Activated naive CD8-positive, alpha-beta T cell (primary cell): Measurements from ENCODE around the gene IWS1.
A peak's percentile ranks its signal among the peaks of the same experiment; 100 is the strongest.
"Not testable (repeated sequence)": the region's sequence is repeated elsewhere in the genome, so short reads cannot be mapped to it uniquely, and the experiment has no call there.

Experiments
- H3K27ac Mint-ChIP-seq: one replicate; pipeline ENCODE4 v1.8.0; 2021; ENCODE audit warnings: mixed read lengths
- H3K27me3 Mint-ChIP-seq: one replicate; pipeline ENCODE4 v1.8.0; 2021; ENCODE audit warnings: mixed read lengths
- H3K36me3 Mint-ChIP-seq: one replicate; pipeline ENCODE4 v1.8.0; 2021; ENCODE audit warnings: mixed read lengths
- H3K4me1 Mint-ChIP-seq: one replicate; pipeline ENCODE4 v1.8.0; 2021; ENCODE audit warnings: low read depth, mixed read lengths
- H3K4me3 Mint-ChIP-seq: one replicate; pipeline ENCODE4 v1.8.0; 2021; ENCODE audit warnings: mild to moderate bottlenecking, mixed read lengths
- H3K9me3 Mint-ChIP-seq: one replicate; pipeline ENCODE4 v1.8.0; 2021; ENCODE audit warnings: low read depth, mixed read lengths

The IWS1 gene

GRCh38 chr2:127527001-127527804 is 914 bp upstream of the IWS1 start:
- H3K36me3 Mint-ChIP-seq: no peaks in the 10 kb centered on the region
- peak overlapping the region; percentile 99 for H3K4me3 Mint-ChIP-seq
- peak overlapping the region; percentile 99 for H3K27ac Mint-ChIP-seq
- H3K27me3 Mint-ChIP-seq: no peaks in the 10 kb centered on the region
- peaks cover 37% of the 10 kb centered on the region for H3K4me1 Mint-ChIP-seq
- no peaks in the 10 kb centered on the region for H3K9me3 Mint-ChIP-seq

GRCh38 chr2:127525691-127526131 is 578 bp downstream of the IWS1 start:
- no peaks in the 10 kb centered on the region for H3K27me3 Mint-ChIP-seq
- H3K4me1 Mint-ChIP-seq: peaks cover 47% of the 10 kb centered on the region
- no peaks in the 10 kb centered on the region for H3K9me3 Mint-ChIP-seq
- H3K27ac Mint-ChIP-seq: peak overlapping the region; percentile 99
- H3K4me3 Mint-ChIP-seq: peak overlapping the region; percentile 99
- peaks cover 3% of the 10 kb centered on the region for H3K36me3 Mint-ChIP-seq

- peak overlapping the region; percentile 62 for H3K27ac Mint-ChIP-seq
- peaks cover 54% of the 10 kb centered on the region for H3K4me1 Mint-ChIP-seq
- H3K27me3 Mint-ChIP-seq, H3K9me3 Mint-ChIP-seq, H3K36me3 Mint-ChIP-seq: not testable (repeated sequence)
- H3K4me3 Mint-ChIP-seq: peak overlapping the region; percentile 99
Measured at GRCh38 chr2:127524198-127524834, 2.0 kb downstream of the IWS1 start.

GRCh38 chr2:127523269-127523939 is 2.9 kb downstream of the IWS1 start:
- Mint-ChIP-seq H3K27me3 (no peaks in the 10 kb centered on the region), H3K27ac (peak overlapping the region; percentile 62), H3K36me3 (peaks cover 3% of the 10 kb centered on the region), H3K4me3 (peak overlapping the region; percentile 63), H3K9me3 (no peaks in the 10 kb centered on the region), H3K4me1 (peaks cover 56% of the 10 kb centered on the region)

GRCh38 chr2:127520424-127520823 is 5.9 kb downstream of the IWS1 start:
- Mint-ChIP-seq H3K36me3 (peaks cover 4% of the 10 kb centered on the region), H3K4me3 (peak overlapping the region; percentile 27), H3K27me3 (no peaks in the 10 kb centered on the region), H3K27ac (no peak overlapping the region), H3K9me3 (no peaks in the 10 kb centered on the region), H3K4me1 (peaks cover 66% of the 10 kb centered on the region)

- Mint-ChIP-seq H3K4me3 (no peak overlapping the region), H3K4me1 (peaks cover 74% of the 10 kb centered on the region), H3K27me3 (no peaks in the 10 kb centered on the region), H3K9me3 (no peaks in the 10 kb centered on the region), H3K36me3 (peaks cover 4% of the 10 kb centered on the region), H3K27ac (no peak overlapping the region)
Measured at GRCh38 chr2:127517465-127517864, 8.8 kb downstream of the IWS1 start.

GRCh38 chr2:127516041-127516762 is 10.1 kb downstream of the IWS1 start:
- Mint-ChIP-seq H3K36me3 (peaks cover 2% of the 10 kb centered on the region), H3K27me3 (no peaks in the 10 kb centered on the region), H3K4me1 (peaks cover 74% of the 10 kb centered on the region), H3K4me3 (no peak overlapping the region), H3K27ac (no peak overlapping the region), H3K9me3 (no peaks in the 10 kb centered on the region)

- H3K9me3 Mint-ChIP-seq: no peaks in the 10 kb centered on the region
- H3K36me3 Mint-ChIP-seq: peaks cover 2% of the 10 kb centered on the region
- H3K4me1 Mint-ChIP-seq: peaks cover 77% of the 10 kb centered on the region
- H3K4me3 Mint-ChIP-seq: no peak overlapping the region
- H3K27me3 Mint-ChIP-seq: no peaks in the 10 kb centered on the region
- no peak overlapping the region for H3K27ac Mint-ChIP-seq
Measured at GRCh38 chr2:127515383-127515915, 10.8 kb downstream of the IWS1 start.

- Mint-ChIP-seq H3K27me3 (no peaks in the 10 kb centered on the region), H3K36me3 (peaks cover 2% of the 10 kb centered on the region), H3K27ac (no peak overlapping the region), H3K4me1 (peaks cover 83% of the 10 kb centered on the region), H3K9me3 (no peaks in the 10 kb centered on the region), H3K4me3 (no peak overlapping the region)
Measured at GRCh38 chr2:127514485-127514884, 11.8 kb downstream of the IWS1 start.

- peaks cover 2% of the 10 kb centered on the region for H3K36me3 Mint-ChIP-seq
- no peak overlapping the region for H3K27ac Mint-ChIP-seq
- no peaks in the 10 kb centered on the region for H3K9me3 Mint-ChIP-seq
- peaks cover 85% of the 10 kb centered on the region for H3K4me1 Mint-ChIP-seq
- no peak overlapping the region for H3K4me3 Mint-ChIP-seq
- no peaks in the 10 kb centered on the region for H3K27me3 Mint-ChIP-seq
Measured at GRCh38 chr2:127514076-127514475, 12.2 kb downstream of the IWS1 start.

GRCh38 chr2:127512362-127512761 is 13.9 kb downstream of the IWS1 start:
- peaks cover 91% of the 10 kb centered on the region for H3K4me1 Mint-ChIP-seq
- H3K9me3 Mint-ChIP-seq: no peaks in the 10 kb centered on the region
- peaks cover 2% of the 10 kb centered on the region for H3K36me3 Mint-ChIP-seq
- H3K4me3 Mint-ChIP-seq: no peak overlapping the region
- H3K27ac Mint-ChIP-seq: peak overlapping the region; percentile 68
- H3K27me3 Mint-ChIP-seq: no peaks in the 10 kb centered on the region

GRCh38 chr2:127511917-127512316 is 14.4 kb downstream of the IWS1 start:
- H3K27ac Mint-ChIP-seq: peak overlapping the region; percentile 68
- H3K36me3 Mint-ChIP-seq: peaks cover 2% of the 10 kb centered on the region
- no peak overlapping the region for H3K4me3 Mint-ChIP-seq
- H3K4me1 Mint-ChIP-seq: peaks cover 89% of the 10 kb centered on the region
- H3K27me3 Mint-ChIP-seq: no peaks in the 10 kb centered on the region
- H3K9me3 Mint-ChIP-seq: no peaks in the 10 kb centered on the region

- Mint-ChIP-seq H3K36me3 (peaks cover 2% of the 10 kb centered on the region), H3K9me3 (no peaks in the 10 kb centered on the region), H3K27ac (no peak overlapping the region), H3K27me3 (no peaks in the 10 kb centered on the region), H3K4me1 (peaks cover 84% of the 10 kb centered on the region), H3K4me3 (no peak overlapping the region)
Measured at GRCh38 chr2:127511090-127511695, 15.1 kb downstream of the IWS1 start.

GRCh38 chr2:127510073-127510472 is 16.2 kb downstream of the IWS1 start:
- H3K9me3 Mint-ChIP-seq: no peaks in the 10 kb centered on the region
- H3K27me3 Mint-ChIP-seq: no peaks in the 10 kb centered on the region
- H3K27ac Mint-ChIP-seq: no peak overlapping the region
- H3K36me3 Mint-ChIP-seq: no peaks in the 10 kb centered on the region
- peaks cover 77% of the 10 kb centered on the region for H3K4me1 Mint-ChIP-seq
- no peak overlapping the region for H3K4me3 Mint-ChIP-seq
